HG03460 (cell line): ENCODE results near the gene TMC1.
"Not testable (repeated sequence)": the region's sequence is repeated elsewhere in the genome, so short reads cannot be mapped to it uniquely, and the experiment has no call there.

Source experiments
- ATAC-seq: cut with Tn5 transposase; IDR thresholded peaks from one replicate; pipeline ENCODE4 v1.9.1; 2021; ENCODE audit not compliant: unreplicated experiment

The TMC1 gene

GRCh38 chr9:72809586-72809985 is 288.2 kb downstream of the TMC1 start:
- ATAC-seq: no peak

- no peak for ATAC-seq
Observed at GRCh38 chr9:72812559-72813111, 291.2 kb downstream of the TMC1 start.

- no peak for ATAC-seq
Observed at GRCh38 chr9:72813544-72813943, 292.1 kb downstream of the TMC1 start.

- no peak for ATAC-seq
Observed at GRCh38 chr9:72814083-72814597, 292.7 kb downstream of the TMC1 start.

- no peak for ATAC-seq
Observed at GRCh38 chr9:72816666-72817065, 295.3 kb downstream of the TMC1 start.

- no peak for ATAC-seq
Observed at GRCh38 chr9:72817413-72817812, 296.0 kb downstream of the TMC1 start.

- no peak for ATAC-seq
Observed at GRCh38 chr9:72818385-72818784, 297.0 kb downstream of the TMC1 start.

- no peak for ATAC-seq
Observed at GRCh38 chr9:72823971-72824370, 302.6 kb downstream of the TMC1 start.

- no peak for ATAC-seq
Observed at GRCh38 chr9:72826996-72827949, 305.9 kb downstream of the TMC1 start.

- ATAC-seq: no peak
Observed at GRCh38 chr9:72827950-72828731, 306.7 kb downstream of the TMC1 start.

- ATAC-seq: no peak
Observed at GRCh38 chr9:72834994-72835393, 313.6 kb downstream of the TMC1 start.

- ATAC-seq: no peak
Observed at GRCh38 chr9:72836790-72837189, 315.4 kb downstream of the TMC1 start.

- ATAC-seq: no peak
Observed at GRCh38 chr9:72839085-72839484, 317.7 kb downstream of the TMC1 start.

- no peak for ATAC-seq
Observed at GRCh38 chr9:72843520-72844439, 322.4 kb downstream of the TMC1 start.

GRCh38 chr9:72844440-72844768 is 323.0 kb downstream of the TMC1 start:
- ATAC-seq: no peak

- ATAC-seq: not testable (repeated sequence)
Observed at GRCh38 chr9:72845052-72845451, 323.6 kb downstream of the TMC1 start.

- not testable (repeated sequence) for ATAC-seq
Observed at GRCh38 chr9:72850209-72850608, 328.8 kb downstream of the TMC1 start.

- ATAC-seq: no peak
Observed at GRCh38 chr9:72855321-72855720, 333.9 kb downstream of the TMC1 start.

- ATAC-seq: no peak
Observed at GRCh38 chr9:72855890-72856523, 334.6 kb downstream of the TMC1 start.
